Tibial artery (tissue), 4 donors: ENCODE measurements around the gene LGR5.

ENCODE experiments used
- DNase-seq, 2 donors: peaks; one replicate each; pipeline ENCODE4 v3.0.0-alpha.2; 2019
- H3K27ac ChIP-seq, 2 donors: fragments of 200-600 bp; sonication (generic) in 1 of 2; 1 replicate in 1 of 2; 2 replicates in 1 of 2; pipeline ENCODE4 v1.5.1; 2018 to 2019; ENCODE audit warnings: mild to moderate bottlenecking in 1 of 2
- H3K27me3 ChIP-seq, 2 donors: fragments of 200-600 bp; sonication (generic) in 1 of 2; one replicate each; pipeline versions ENCODE4 v1.5.1 to v1.6.0; 2016 to 2019
- H3K36me3 ChIP-seq, 3 donors: fragments of 200-600 bp; sonication (generic) in 2 of 3; one replicate each; pipeline ENCODE4 v1.5.1; 2016 to 2019; ENCODE audit warnings: mild to moderate bottlenecking in 2 of 3
- H3K4me1 ChIP-seq, 4 donors: fragments of 200-600 bp; sonication (generic) in 2 of 4; 1 replicate in 3 of 4; 2 replicates in 1 of 4; pipeline ENCODE4 v1.5.1; 2016 to 2019
- H3K4me3 ChIP-seq, 2 donors: fragments of 200-600 bp; sonication (generic) in 1 of 2; 1 replicate in 1 of 2; 2 replicates in 1 of 2; pipeline ENCODE4 v1.5.1; 2018 to 2019; ENCODE audit warnings: mild to moderate bottlenecking in 2 of 2
- H3K9me3 ChIP-seq, 3 donors: fragments of 200-600 bp; sonication (generic) in 1 of 3; one replicate each; pipeline ENCODE4 v1.5.1; 2016 to 2019
- CTCF ChIP-seq, 2 experiments: fragments of 200-600 bp in 1 of 2; fragments of 450-650 bp in 1 of 2; IDR thresholded peaks; one replicate each; pipeline ENCODE4 v1.5.1; 2017 to 2019; ENCODE audit warnings: antibody characterized with exemption in 2 of 2, mild to moderate bottlenecking in 1 of 2, moderate library complexity in 1 of 2
- intact Hi-C: fragments of 100-400 bp; cut with DNase I; formaldehyde crosslinking; loops from one replicate; pipeline ENCODE4 v1.15.0; 2023; ENCODE audit warnings: low total_unique reads

Gene LGR5

DNA sequence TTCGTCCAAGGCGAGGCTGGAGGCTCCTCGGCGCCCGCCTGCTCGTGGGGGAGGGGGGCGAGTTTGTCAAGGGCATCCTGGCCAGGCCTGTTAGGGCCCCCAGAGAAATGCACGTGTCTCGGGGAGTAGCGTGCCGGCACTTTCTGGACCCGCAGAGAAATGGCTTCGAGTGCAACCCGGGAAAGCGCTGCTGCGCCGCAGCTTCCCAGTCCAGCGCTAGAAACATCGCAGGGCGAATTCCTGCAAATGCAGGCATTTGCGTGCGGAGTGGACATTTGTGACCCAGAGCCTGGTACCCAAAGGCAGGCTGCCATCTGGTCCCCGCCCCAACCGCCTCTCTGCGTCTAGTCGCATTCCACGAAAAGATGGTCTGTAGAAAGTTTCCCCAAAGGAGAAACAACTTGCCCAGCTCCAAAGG is 756 bp downstream of the LGR5 start:
- no peak for DNase-seq
- Histone ChIP-seq H3K36me3 (no peaks in the 10 kb centered on the region), H3K27me3 (peaks cover 0 to 6% of the 10 kb centered on the region in 2 donors), H3K27ac (peak overlapping the region in 1 of 2 donors; percentile 53), H3K4me3 (peak overlapping the region; percentile 56 to 72), H3K9me3 (peaks cover 0 to 11% (median 9%) of the 10 kb centered on the region in 3 donors), H3K4me1 (peaks cover 0 to 30% (median 20%) of the 10 kb centered on the region in 4 donors)
- TF ChIP-seq CTCF (IDR thresholded peaks at IDR 0.05) = no peak
- intact Hi-C loops = no loop called here

GRCh38 chr12:71440763-71441748 is 1.5 kb downstream of the LGR5 start:
- no peaks in the 10 kb centered on the region for H3K36me3 ChIP-seq
- H3K27me3 ChIP-seq = peaks cover 0 to 6% of the 10 kb centered on the region in 2 donors
- no peak for DNase-seq
- H3K9me3 ChIP-seq = peaks cover 0 to 9% (median 6%) of the 10 kb centered on the region in 3 donors
- peaks cover 0 to 30% (median 20%) of the 10 kb centered on the region in 4 donors for H3K4me1 ChIP-seq
- H3K4me3 ChIP-seq = peak overlapping the region; percentile 56 to 72
- peak overlapping the region in 1 of 2 donors; percentile 53 for H3K27ac ChIP-seq
- TF ChIP-seq CTCF (IDR thresholded peaks at IDR 0.05) = no peak
- intact Hi-C loops = no loop called here

GRCh38 chr12:71441836-71442566 is 2.4 kb downstream of the LGR5 start:
- no peak overlapping the region for H3K4me3 ChIP-seq

GRCh38 chr12:71442567-71442931 is 3.0 kb downstream of the LGR5 start:
- Histone ChIP-seq H3K27me3 (peaks cover 0 to 6% of the 10 kb centered on the region in 2 donors), H3K36me3 (no peaks in the 10 kb centered on the region), H3K9me3 (no peaks in the 10 kb centered on the region), H3K4me3 (no peak overlapping the region), H3K27ac (no peak overlapping the region), H3K4me1 (peaks cover 0 to 30% (median 21%) of the 10 kb centered on the region in 4 donors)
- intact Hi-C loops = no loop called here
- TF ChIP-seq CTCF (IDR thresholded peaks at IDR 0.05) = no peak
- no peak for DNase-seq

More at GRCh38 chr12:71441836-71442566, 2.4 kb downstream of the LGR5 start:
- Histone ChIP-seq H3K36me3 (no peaks in the 10 kb centered on the region), H3K27me3 (peaks cover 0 to 6% of the 10 kb centered on the region in 2 donors), H3K27ac (no peak overlapping the region), H3K4me1 (peaks cover 0 to 30% (median 20%) of the 10 kb centered on the region in 4 donors), H3K9me3 (no peaks in the 10 kb centered on the region)
- intact Hi-C loops = no loop called here
- no peak for DNase-seq
- TF ChIP-seq CTCF (IDR thresholded peaks at IDR 0.05) = no peak

DNA sequence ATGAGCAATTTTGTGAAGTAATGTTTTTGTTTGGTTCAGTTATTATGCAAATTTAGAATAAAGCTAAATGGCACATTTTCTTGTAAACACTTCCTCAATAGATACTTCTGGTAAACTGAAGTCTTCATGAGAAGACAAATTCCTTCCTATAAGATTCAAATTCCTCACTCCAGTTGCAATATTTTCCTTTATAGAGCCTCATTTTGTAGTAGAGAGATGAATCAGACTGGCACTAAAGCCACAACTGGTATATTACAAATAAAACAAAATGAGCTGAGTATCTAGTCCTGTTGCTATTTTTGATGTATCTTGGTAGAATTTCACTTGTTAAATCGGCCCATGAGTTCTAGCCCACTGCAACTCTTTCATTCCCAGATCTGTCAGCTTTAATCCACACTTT is 5.5 kb downstream of the LGR5 start:
- intact Hi-C loops = no loop called here
- peaks cover 0 to 23% (median 9%) of the 10 kb centered on the region in 4 donors for H3K4me1 ChIP-seq
- H3K36me3 ChIP-seq = no peaks in the 10 kb centered on the region
- TF ChIP-seq CTCF (IDR thresholded peaks at IDR 0.05) = no peak
- H3K9me3 ChIP-seq = no peaks in the 10 kb centered on the region
- H3K27ac ChIP-seq = no peak overlapping the region
- DNase-seq = no peak
- H3K4me3 ChIP-seq = no peak overlapping the region
- peaks cover 0 to 6% of the 10 kb centered on the region in 2 donors for H3K27me3 ChIP-seq
